NK-92 (cell line): ENCODE data around the gene FERMT2.

Experiments
- DNase-seq: peaks from one replicate; lab custom pipeline; 2025; ENCODE audit not compliant: unreplicated experiment; lab: John Stamatoyannopoulos, UW

Gene FERMT2

GRCh38 chr14:52829527-52830185, 121.2 kb downstream of the FERMT2 start:
- DNase-seq: no peak

- no peak for DNase-seq
Observed at GRCh38 chr14:52827426-52827825, 123.4 kb downstream of the FERMT2 start.

- DNase-seq: no peak
Observed at GRCh38 chr14:52825085-52825484, 125.8 kb downstream of the FERMT2 start.

GRCh38 chr14:52824462-52824861, 126.4 kb downstream of the FERMT2 start:
- no peak for DNase-seq

GRCh38 chr14:52821805-52822250, 129.0 kb downstream of the FERMT2 start:
- no peak for DNase-seq

GRCh38 chr14:52808101-52808500, 142.7 kb downstream of the FERMT2 start:
- no peak for DNase-seq
